Measurements from ENCODE around the gene POLR1G. TPM values are rescaled to one million over a fixed set of nuclear protein-coding genes. Genes with fewer than 3 reads are reported as not detected.
A peak's percentile ranks its signal among the peaks of the same experiment; 100 is the strongest.

Gene POLR1G
- total RNA-seq, 4 donors from 2014 or later, result 1.7 to 10.7 (median 5.8) TPM

DNA sequence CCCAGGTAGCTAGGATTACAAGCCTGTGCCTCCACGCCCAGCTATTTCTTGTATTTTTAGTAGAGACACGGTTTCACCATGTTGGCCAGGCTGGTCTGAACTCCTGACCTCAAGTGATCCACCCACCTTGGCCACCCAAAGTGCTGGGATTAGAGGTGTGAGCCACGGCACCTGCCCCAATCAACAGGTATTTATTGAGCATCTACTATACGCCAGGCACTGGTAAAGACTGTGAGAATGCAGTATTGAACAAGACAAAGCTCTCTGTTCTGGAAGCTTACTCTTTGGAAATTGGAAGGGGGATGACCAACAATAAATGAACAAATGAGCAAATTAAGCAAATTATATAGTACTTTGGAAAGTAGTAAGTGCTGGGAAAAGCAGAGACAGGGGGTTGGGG lies 38.7 kb downstream of the POLR1G start:
- no peak for ATAC-seq
- H3K4me1 ChIP-seq, result peaks cover 3 to 59% (median 21%) of the 10 kb centered on the region in 3 donors

DNA sequence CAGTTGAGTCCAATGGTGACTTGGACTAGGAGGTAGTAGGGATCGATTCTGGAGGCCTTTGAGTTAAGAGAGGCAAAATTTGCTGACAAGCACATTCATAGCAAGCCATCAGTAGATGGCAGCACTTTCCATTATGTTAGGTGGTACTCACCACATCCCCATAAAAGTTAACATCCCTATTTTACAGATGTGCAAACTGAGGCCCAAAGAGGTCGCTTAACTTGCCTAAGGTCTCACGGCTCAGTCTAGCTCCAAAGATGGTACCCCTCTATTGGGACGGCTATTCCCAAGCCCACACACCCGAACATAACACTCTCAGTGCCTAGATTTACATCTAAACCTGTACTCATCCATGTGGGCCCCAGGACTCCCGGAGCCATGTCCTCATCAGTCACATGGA lies 39.9 kb downstream of the POLR1G start:
- WGBS, 2 donors (ENCODE audit: low coverage in 1 of 2), result 76 to 100% methylated on average over 1 to 3 of the region's 6 CpGs
- H3K27me3 ChIP-seq, result no peaks in the 10 kb centered on the region
- H3K4me3 ChIP-seq, result no peak overlapping the region
- peak overlapping the region in 3 of 4 donors; percentile 35 to 51 (median 37) for H3K27ac ChIP-seq
- H3K4me1 ChIP-seq, result peaks cover 3 to 58% (median 21%) of the 10 kb centered on the region in 3 donors
- no peaks in the 10 kb centered on the region for H3K36me3 ChIP-seq
- no peaks in the 10 kb centered on the region for H3K9me3 ChIP-seq
- TF ChIP-seq, protein P1, sequence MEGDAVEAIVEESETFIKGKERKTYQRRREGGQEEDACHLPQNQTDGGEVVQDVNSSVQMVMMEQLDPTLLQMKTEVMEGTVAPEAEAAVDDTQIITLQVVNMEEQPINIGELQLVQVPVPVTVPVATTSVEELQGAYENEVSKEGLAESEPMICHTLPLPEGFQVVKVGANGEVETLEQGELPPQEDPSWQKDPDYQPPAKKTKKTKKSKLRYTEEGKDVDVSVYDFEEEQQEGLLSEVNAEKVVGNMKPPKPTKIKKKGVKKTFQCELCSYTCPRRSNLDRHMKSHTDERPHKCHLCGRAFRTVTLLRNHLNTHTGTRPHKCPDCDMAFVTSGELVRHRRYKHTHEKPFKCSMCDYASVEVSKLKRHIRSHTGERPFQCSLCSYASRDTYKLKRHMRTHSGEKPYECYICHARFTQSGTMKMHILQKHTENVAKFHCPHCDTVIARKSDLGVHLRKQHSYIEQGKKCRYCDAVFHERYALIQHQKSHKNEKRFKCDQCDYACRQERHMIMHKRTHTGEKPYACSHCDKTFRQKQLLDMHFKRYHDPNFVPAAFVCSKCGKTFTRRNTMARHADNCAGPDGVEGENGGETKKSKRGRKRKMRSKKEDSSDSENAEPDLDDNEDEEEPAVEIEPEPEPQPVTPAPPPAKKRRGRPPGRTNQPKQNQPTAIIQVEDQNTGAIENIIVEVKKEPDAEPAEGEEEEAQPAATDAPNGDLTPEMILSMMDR (IDR thresholded peaks at IDR 0.05), result peak in 2 of 4 experiments; percentile 4 to 29
- TF ChIP-seq EP300 (IDR thresholded peaks at IDR 0.05), result no peak
- no peak for ATAC-seq

More for the DNA sequence above, 38.7 kb downstream of the POLR1G start:
- H3K4me3 ChIP-seq, result no peak overlapping the region
- peak overlapping the region in 3 of 4 donors; percentile 87 to 99 (median 91) for H3K27ac ChIP-seq
- H3K36me3 ChIP-seq, result no peaks in the 10 kb centered on the region
- TF ChIP-seq EP300 (IDR thresholded peaks at IDR 0.05), result no peak
- no peaks in the 10 kb centered on the region for H3K9me3 ChIP-seq
- no peaks in the 10 kb centered on the region for H3K27me3 ChIP-seq
- WGBS, 2 donors (ENCODE audit: low coverage in 1 of 2), result 94% methylated on average over 3 of the region's 4 CpGs; no CpG with 5 or more reads in 1 of the 2 donors

DNA sequence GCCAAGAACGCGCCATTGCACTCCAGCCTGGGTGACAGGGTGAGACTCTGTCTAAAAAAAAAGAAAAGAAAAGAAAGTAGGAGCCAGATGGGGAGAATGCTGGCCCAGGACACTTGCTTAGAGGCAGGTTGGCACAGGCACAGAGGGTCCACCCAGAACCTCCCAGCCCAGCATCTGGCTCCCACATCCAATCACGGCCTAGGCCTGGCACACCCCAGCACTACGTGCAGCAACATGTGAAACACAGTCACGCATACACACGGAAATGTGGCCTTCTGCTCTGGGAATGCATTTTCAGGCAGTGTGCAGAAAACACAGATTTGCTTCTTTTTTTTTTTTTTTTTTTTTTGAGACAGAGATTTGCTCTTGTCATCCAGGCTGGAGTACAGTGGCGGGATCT lies 40.5 kb downstream of the POLR1G start:
- WGBS, 2 donors (ENCODE audit: low coverage in 1 of 2), result 67% methylated on average over 7 of the region's 7 CpGs; no CpG with 5 or more reads in 1 of the 2 donors
- H3K27me3 ChIP-seq, result no peaks in the 10 kb centered on the region
- no peak overlapping the region for H3K4me3 ChIP-seq
- peaks cover 3 to 63% (median 21%) of the 10 kb centered on the region in 3 donors for H3K4me1 ChIP-seq
- peak overlapping the region in 3 of 4 donors; percentile 35 to 51 (median 37) for H3K27ac ChIP-seq
- no peaks in the 10 kb centered on the region for H3K9me3 ChIP-seq
- H3K36me3 ChIP-seq, result no peaks in the 10 kb centered on the region
- TF ChIP-seq, protein P1 (IDR thresholded peaks at IDR 0.05), result no peak
- no peak for TF ChIP-seq POLR2AphosphoS5 (IDR thresholded peaks at IDR 0.05)
- TF ChIP-seq EP300 (IDR thresholded peaks at IDR 0.05), result no peak
- no peak for TF ChIP-seq POLR2A (IDR thresholded peaks at IDR 0.05)
- no peak for ATAC-seq

DNA sequence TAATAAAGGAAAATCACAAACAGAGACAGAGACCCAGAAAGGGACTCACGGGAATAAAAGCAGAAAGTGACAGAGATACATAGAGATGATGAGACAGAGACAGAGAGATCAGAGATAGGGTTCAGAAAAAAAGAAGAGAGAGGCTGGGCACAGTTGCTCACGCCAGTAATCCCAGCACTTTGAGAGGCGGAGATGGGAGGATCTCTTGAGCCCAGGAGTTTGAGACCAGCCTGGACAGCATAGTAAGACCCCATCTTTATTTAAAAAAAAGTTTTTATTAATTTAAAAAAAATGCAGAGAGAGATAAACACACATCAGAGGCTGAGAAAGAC lies 41.9 kb downstream of the POLR1G start:
- TF ChIP-seq, protein P1 (IDR thresholded peaks at IDR 0.05), result no peak
- no peak overlapping the region for H3K4me3 ChIP-seq
- no peak for ATAC-seq
- no peaks in the 10 kb centered on the region for H3K36me3 ChIP-seq
- no peaks in the 10 kb centered on the region for H3K9me3 ChIP-seq
- H3K27ac ChIP-seq, result peak overlapping the region in 1 of 4 donors; percentile 86
- WGBS, 2 donors (ENCODE audit: low coverage in 1 of 2), result 78 to 94% methylated on average over 2 to 3 of the region's 3 CpGs
- H3K4me1 ChIP-seq, result peaks cover 3 to 54% (median 17%) of the 10 kb centered on the region in 3 donors
- H3K27me3 ChIP-seq, result no peaks in the 10 kb centered on the region

DNA sequence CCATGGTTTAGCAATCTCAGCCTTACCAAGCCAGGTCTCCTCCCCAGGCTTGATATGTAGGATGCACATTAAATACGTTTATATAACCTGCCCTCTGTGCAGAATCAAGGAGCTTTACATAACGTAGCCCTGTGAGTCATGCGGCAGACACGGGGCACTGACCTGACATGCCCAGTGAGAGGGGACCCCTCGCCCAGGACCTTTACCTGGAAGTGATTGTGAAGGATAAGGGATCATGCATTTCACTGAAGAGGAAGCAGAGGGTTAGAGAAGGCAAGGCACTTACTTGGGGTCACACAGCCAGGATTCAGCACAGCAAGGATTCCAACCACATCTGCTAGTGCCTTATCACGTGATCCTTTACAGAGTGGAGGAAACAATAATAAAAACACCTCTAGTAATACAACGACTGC lies 42.4 kb downstream of the POLR1G start:
- WGBS, 2 donors (ENCODE audit: low coverage in 1 of 2), result 48 to 70% methylated on average over 4 of the region's 7 CpGs
- Histone ChIP-seq H3K36me3 (no peaks in the 10 kb centered on the region), H3K4me3 (no peak overlapping the region), H3K9me3 (no peaks in the 10 kb centered on the region), H3K4me1 (peaks cover 3 to 50% (median 17%) of the 10 kb centered on the region in 3 donors), H3K27ac (peak overlapping the region in 2 of 4 donors; percentile 14 to 86), H3K27me3 (no peaks in the 10 kb centered on the region)
- TF ChIP-seq POLR2A (IDR thresholded peaks at IDR 0.05) (no peak), EP300 (IDR thresholded peaks at IDR 0.05) (no peak), POLR2AphosphoS5 (IDR thresholded peaks at IDR 0.05) (no peak)
- TF ChIP-seq, protein P1 (IDR thresholded peaks at IDR 0.05), result no peak
- ATAC-seq, result no peak

All from gastroesophageal sphincter (tissue), 4 donors.